Parathyroid adenoma (tissue), 2 donors: ENCODE measurements around the gene HHIPL1.

Experiments used
- H2AFZ ChIP-seq: fragments of 300-600 bp; sonication (generic); one replicate; pipeline ENCODE4 v1.7.0; 2017; ENCODE audit warnings: antibody characterized with exemption, mild to moderate bottlenecking
- H3K27ac ChIP-seq: fragments of 300-600 bp; sonication (generic); one replicate; pipeline ENCODE4 v1.7.0; 2017
- H3K27me3 ChIP-seq: fragments of 300-600 bp; sonication (generic); one replicate; pipeline ENCODE4 v1.7.0; 2017; ENCODE audit warnings: low read length; ENCODE audit not compliant: control insufficient read depth, insufficient read depth
- H3K36me3 ChIP-seq: fragments of 300-600 bp; sonication (generic); one replicate; pipeline ENCODE4 v1.7.0; 2017; ENCODE audit warnings: low read length; ENCODE audit not compliant: control insufficient read depth, insufficient read depth
- H3K4me1 ChIP-seq: fragments of 300-600 bp; sonication (generic); one replicate; pipeline ENCODE4 v1.7.0; 2017; ENCODE audit warnings: control low read depth
- H3K4me2 ChIP-seq: fragments of 300-600 bp; sonication (generic); one replicate; pipeline ENCODE4 v1.7.0; 2017; ENCODE audit warnings: low read length
- H3K4me3 ChIP-seq: fragments of 300-600 bp; sonication (generic); one replicate; pipeline ENCODE4 v1.7.0; 2017; ENCODE audit warnings: low read depth, low read length
- H3K79me2 ChIP-seq: fragments of 300-600 bp; sonication (generic); one replicate; pipeline ENCODE4 v1.7.0; 2017; ENCODE audit warnings: control low read depth
- H3K9ac ChIP-seq: fragments of 300-600 bp; sonication (generic); one replicate; pipeline ENCODE4 v1.7.0; 2017; ENCODE audit warnings: mild to moderate bottlenecking
- H3K9me3 ChIP-seq: fragments of 300-600 bp; sonication (generic); one replicate; pipeline ENCODE4 v1.7.0; 2017; ENCODE audit warnings: low read length; ENCODE audit not compliant: control insufficient read depth
- TF ChIP-seq, protein P1 (sequence below): fragments of 300-600 bp; sonication (generic); IDR thresholded peaks from one replicate; pipeline ENCODE4 v1.7.0; 2017; ENCODE audit warnings: antibody characterized with exemption, mild to moderate bottlenecking
- donor health status: primary hyperparathyroidism.

HHIPL1 gene

GRCh38 chr14:99718031-99718810 lies 73.3 kb downstream of the HHIPL1 start:
- TF ChIP-seq, protein P1, sequence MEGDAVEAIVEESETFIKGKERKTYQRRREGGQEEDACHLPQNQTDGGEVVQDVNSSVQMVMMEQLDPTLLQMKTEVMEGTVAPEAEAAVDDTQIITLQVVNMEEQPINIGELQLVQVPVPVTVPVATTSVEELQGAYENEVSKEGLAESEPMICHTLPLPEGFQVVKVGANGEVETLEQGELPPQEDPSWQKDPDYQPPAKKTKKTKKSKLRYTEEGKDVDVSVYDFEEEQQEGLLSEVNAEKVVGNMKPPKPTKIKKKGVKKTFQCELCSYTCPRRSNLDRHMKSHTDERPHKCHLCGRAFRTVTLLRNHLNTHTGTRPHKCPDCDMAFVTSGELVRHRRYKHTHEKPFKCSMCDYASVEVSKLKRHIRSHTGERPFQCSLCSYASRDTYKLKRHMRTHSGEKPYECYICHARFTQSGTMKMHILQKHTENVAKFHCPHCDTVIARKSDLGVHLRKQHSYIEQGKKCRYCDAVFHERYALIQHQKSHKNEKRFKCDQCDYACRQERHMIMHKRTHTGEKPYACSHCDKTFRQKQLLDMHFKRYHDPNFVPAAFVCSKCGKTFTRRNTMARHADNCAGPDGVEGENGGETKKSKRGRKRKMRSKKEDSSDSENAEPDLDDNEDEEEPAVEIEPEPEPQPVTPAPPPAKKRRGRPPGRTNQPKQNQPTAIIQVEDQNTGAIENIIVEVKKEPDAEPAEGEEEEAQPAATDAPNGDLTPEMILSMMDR, result no peak
- Histone ChIP-seq H2AFZ (no peak overlapping the region), H3K27me3 (no peaks in the 10 kb centered on the region), H3K9me3 (no peaks in the 10 kb centered on the region), H3K36me3 (no peaks in the 10 kb centered on the region), H3K79me2 (no peaks in the 10 kb centered on the region), H3K4me1 (no peaks in the 10 kb centered on the region), H3K9ac (no peak overlapping the region), H3K27ac (no peak overlapping the region), H3K4me3 (no peak overlapping the region), H3K4me2 (no peak overlapping the region)

DNA sequence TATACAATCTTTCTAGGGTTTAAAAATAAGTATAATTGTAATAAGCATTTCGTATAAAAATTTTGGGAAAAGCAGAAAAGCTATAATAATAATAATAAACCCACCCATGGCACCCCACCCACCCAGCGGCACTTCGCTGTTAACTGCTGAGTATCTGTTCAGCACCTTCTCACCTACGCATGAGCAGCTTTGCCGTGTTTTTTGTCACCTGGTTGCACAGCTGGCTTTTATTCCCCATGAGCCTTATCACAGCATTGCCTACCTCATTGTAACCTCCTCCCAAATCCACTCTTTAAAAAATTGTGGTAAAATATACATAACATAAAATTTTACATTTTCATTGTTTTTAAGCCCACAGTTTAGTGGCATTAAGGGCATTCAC lies 73.9 kb downstream of the HHIPL1 start:
- TF ChIP-seq, protein P1, result no peak
- Histone ChIP-seq H3K36me3 (no peaks in the 10 kb centered on the region), H3K27ac (no peak overlapping the region), H3K27me3 (no peaks in the 10 kb centered on the region), H3K9ac (no peak overlapping the region), H3K4me2 (no peak overlapping the region), H3K4me1 (no peaks in the 10 kb centered on the region), H3K4me3 (no peak overlapping the region), H3K9me3 (no peaks in the 10 kb centered on the region), H2AFZ (no peak overlapping the region), H3K79me2 (no peaks in the 10 kb centered on the region)

GRCh38 chr14:99720941-99721791 lies 76.2 kb downstream of the HHIPL1 start:
- no peaks in the 10 kb centered on the region for H3K9me3 ChIP-seq
- H3K79me2 ChIP-seq, result no peaks in the 10 kb centered on the region
- H3K36me3 ChIP-seq, result no peaks in the 10 kb centered on the region
- no peaks in the 10 kb centered on the region for H3K27me3 ChIP-seq
- no peak overlapping the region for H3K9ac ChIP-seq
- peaks cover 2% of the 10 kb centered on the region for H3K4me1 ChIP-seq
- no peak overlapping the region for H3K27ac ChIP-seq
- H3K4me3 ChIP-seq, result no peak overlapping the region
- no peak overlapping the region for H2AFZ ChIP-seq
- H3K4me2 ChIP-seq, result no peak overlapping the region
- TF ChIP-seq, protein P1, result no peak

- H3K27ac ChIP-seq, result no peak overlapping the region
- H3K4me2 ChIP-seq, result no peak overlapping the region
- H2AFZ ChIP-seq, result no peak overlapping the region
- no peak overlapping the region for H3K9ac ChIP-seq
- H3K4me3 ChIP-seq, result no peak overlapping the region
- peaks cover 5% of the 10 kb centered on the region for H3K4me1 ChIP-seq
- no peaks in the 10 kb centered on the region for H3K27me3 ChIP-seq
- H3K9me3 ChIP-seq, result no peaks in the 10 kb centered on the region
- no peaks in the 10 kb centered on the region for H3K79me2 ChIP-seq
- H3K36me3 ChIP-seq, result no peaks in the 10 kb centered on the region
- TF ChIP-seq, protein P1, result no peak
Observed at GRCh38 chr14:99721792-99722516, 77.0 kb downstream of the HHIPL1 start.
